GM19099 (cell line): ENCODE results near the gene DNMT3B.

ENCODE experiments used
- POLR2A ChIP-seq: IDR thresholded peaks from 3 replicates; pipeline ENCODE4 v1.6.1; 2011; ENCODE audit warnings: low read depth; ENCODE audit not compliant: insufficient read length; ENCODE audit errors: extremely low read depth

The DNMT3B gene

DNA sequence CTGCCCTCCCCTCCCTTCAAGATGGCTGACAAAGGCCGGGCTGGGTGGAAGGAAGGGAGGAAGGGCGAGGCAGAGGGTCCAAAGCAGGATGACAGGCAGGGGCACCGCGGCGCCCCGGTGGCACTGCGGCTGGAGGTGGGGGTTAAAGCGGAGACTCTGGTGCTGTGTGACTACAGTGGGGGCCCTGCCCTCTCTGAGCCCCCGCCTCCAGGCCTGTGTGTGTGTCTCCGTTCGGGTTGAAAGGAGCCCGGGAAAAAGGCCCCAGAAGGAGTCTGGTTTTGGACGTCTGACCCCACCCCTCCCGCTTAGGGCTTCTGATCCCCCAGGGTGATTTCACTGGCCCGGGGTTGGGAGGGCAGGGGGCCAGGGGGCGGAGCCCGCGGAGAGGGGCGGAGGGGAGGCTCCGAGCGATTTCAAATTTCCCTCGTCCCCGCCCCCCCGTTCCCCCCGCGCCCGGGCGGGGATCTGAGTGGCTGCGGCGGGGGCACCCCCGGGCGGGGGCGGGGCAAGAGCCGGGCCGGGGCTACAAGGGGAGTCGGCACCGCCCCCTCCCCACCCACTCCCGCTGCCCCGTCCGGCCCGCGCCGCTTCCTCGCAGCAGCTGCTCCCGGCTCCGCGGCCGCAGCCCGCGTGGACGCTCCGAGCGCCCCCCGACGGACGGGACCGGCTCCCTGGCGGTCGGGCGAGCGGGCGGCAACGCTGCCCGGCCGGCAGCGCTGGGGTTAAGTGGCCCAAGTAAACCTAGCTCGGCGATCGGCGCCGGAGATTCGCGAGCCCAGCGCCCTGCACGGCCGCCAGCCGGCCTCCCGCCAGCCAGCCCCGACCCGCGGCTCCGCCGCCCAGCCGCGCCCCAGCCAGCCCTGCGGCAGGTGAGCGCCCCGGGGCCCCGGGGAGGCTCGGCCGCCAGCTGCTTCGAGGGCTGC, at the start of gene DNMT3B:
Gene DNMT3B, plus strand, starts transcription at position 555 of the 923 bp plus-strand sequence. CDS start 17,939 bp downstream, outside the sequence.
- TF ChIP-seq POLR2A: peak; percentile 42

GRCh38 chr20:32718749-32719348, 43.3 kb upstream of the DNMT3B start:
- TF ChIP-seq POLR2A: no peak

DNA sequence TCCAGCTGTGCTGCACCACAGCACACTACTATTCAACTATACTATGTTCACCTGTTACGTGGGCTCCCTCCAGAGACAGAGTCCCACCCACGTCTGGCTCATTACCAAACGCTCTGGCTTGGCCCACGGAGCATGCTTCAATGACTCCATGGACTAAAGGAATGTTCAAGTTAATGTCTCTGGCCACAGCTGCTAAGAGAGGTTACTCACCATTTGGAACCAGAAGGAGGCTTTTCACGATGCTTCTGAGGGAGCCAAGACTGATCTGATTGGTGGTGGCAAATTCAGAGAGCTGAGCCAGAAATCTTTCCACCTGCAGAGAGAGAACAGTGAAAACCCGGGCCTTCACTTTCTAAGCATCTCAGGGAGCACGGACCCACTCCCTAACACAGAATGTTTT, 34.5 kb upstream of the DNMT3B start:
- no peak for TF ChIP-seq POLR2A

DNA sequence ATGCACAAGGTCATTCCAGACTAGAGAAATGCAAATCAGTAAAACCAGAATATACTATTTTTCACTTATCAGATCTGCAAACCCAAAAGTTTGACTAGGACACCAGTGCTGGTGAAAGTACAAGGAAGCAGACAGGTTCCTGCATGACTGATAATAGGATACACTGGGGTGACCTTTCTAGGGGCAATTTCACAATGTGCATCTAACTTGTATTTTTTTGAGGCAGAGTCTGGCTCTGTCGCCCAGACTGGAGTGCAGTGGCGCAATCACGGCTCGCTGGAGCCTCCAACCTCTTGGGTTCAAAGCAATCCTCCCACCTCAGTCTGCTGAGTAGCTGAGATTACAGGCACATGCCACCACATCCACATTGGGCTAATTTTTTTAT, 30.3 kb upstream of the DNMT3B start:
- no peak for TF ChIP-seq POLR2A

DNA sequence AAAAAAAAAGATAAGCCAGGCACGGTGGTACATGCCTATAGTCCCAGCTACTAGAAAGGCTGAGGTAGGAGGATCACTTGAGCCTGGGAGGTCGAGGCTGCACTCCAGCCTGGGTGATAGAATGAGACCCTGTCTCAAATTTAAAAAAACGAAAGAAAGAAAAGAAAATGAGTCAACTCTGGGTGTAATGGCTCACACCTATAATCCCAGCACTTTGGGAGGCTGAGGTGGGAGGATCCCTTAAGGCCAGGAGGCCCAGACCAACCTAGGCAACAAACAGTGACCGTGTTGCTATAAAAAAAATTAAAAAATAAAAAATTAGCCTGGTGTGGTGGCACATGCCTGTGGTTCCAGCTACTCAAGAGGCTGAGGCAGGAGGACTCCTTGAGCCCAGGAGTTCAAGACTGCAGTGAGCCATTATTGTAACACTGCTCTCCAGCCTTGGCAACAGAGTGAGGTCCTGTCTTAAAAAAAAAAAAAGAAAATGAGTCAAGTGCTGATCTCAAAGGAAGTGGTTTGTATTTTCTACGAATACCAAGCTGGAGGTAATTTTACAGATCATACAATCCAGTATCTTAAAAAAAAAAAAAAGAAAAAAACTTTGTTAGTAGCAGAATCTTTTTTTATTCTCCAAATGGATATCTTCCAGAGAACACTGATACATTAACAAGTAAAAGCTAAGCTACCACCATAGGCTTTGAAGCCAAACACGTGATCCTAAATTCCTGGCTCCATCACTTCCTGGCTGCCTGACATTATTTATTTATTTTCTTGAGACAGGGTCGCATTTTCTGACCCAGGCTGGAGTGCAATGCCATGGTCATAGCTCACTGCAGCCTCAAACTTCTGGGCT, 24.6 kb upstream of the DNMT3B start:
- TF ChIP-seq POLR2A: no peak

DNA sequence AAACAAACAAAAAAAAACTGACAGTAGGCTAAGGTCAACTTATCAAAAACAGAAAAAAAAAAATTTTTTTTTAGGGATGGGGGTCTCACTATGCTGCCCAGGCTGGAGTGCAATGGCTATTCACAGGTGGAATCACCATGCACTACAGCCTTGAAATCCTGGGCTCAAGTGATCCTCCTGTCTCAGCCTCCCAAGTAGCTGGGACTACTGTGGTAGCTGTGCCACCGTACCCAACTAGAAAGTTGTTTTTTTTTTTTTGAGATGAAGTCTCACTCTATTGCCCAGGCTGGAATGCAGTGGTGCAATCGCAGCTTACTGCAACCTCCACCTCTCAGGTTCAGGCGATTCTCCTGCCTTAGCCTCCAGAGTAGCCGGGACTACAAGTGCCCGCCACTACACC, 21.0 kb upstream of the DNMT3B start:
- no peak for TF ChIP-seq POLR2A

GRCh38 chr20:32742322-32743236, 19.6 kb upstream of the DNMT3B start:
- no peak for TF ChIP-seq POLR2A

DNA sequence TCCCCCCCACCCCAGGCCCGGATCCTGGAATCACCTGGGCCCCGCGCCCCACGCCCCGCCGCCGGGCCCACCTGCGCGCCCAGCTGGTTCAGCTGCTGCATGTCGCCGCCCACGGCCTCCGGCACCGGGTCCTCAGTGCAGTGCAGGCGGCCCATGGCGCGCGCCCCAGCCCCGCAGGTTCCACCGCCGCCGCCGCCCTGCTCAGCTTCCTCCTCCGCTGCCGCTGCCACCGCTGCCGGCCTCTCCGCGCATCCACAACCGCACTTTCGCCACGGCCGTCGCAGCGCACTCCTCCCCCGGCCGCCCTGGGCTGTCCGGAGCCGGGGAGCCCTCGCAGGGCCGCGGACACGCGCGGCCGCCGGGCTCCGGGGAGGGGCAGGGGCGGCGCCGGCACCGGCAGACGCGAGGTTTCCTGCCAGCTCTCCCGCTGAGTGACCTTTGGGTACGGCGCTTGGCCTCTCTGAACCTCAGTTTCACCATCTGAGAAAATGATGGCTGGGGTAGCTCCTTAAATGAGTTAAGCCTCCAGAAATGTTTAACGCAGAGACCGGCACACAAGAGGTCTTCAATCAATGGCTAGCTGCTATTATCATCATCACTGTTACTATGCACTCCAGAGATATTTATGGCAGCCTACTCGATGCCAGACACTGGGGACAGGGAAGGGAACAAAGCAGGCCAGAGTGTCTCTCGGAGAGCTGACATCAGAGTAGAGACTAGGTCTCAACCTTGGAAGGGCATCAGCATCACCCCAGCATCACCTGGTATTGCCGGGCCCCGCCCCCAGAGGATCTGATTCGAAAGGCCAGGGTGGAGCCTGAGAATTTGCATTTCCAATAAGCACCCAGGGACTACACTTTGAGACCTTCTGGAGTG, 18.7 kb upstream of the DNMT3B start, which contains the start of gene COMMD7:
Gene COMMD7, minus strand, starts transcription at position 231 of the 876 bp plus-strand sequence. Its CDS starts 76 bp downstream, at position 155.
- TF ChIP-seq POLR2A: peak; percentile 46

DNA sequence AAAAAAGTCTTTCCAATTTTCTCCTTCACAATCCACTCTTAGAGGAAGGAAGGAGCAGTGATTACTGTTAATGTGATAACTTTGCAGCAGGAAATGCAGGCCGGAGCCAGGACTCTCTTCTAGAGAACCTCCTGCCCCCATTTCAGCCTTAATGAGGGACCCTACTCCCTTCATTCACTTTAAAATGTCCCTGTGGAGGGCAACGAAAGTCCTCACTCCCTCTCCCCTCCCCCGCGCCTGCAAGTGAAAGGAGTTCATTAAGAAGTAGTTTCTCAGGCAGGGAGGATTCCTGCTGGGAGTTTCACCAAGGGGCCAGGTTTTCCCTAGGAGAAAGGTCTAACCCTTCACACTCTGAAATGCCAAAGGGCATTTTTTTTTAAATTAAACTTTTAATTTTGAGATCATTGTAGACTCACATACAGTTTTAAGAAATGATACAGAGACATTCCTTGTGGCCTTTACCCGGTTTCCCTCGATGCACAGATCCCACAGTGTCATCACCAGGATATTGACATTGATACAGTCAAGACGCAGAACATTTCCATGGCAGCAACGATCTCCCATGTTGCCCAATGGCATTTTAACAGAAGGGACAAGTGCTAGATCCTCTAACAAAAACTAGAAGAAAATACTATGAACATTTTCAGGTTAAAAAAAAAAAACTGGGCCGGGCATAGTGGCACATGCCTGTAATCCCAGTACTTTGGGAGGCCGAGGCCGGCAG, 12.1 kb upstream of the DNMT3B start:
- no peak for TF ChIP-seq POLR2A

DNA sequence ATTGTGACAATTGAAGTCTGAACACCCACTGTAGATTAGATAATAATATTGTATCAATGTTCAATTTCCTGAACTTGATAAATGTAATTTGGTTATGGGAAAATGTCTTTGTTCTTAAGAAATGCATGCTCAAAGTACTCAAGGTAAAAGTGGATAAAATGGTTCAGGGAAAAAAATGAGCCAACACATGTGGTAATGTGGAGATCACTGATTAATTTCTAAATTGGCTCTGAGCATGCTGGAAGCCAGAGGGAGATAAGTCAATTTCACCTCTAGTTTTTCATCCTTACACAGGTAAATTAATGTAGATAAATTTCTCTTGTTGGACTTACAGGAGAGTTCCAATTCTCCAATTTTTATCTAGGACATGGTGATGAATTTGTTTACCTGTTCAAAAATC, 10.9 kb upstream of the DNMT3B start:
- no peak for TF ChIP-seq POLR2A

GRCh38 chr20:32751702-32752457, 10.3 kb upstream of the DNMT3B start:
- no peak for TF ChIP-seq POLR2A

- no peak for TF ChIP-seq POLR2A
Measured at GRCh38 chr20:32752458-32753250, 9.5 kb upstream of the DNMT3B start.

DNA sequence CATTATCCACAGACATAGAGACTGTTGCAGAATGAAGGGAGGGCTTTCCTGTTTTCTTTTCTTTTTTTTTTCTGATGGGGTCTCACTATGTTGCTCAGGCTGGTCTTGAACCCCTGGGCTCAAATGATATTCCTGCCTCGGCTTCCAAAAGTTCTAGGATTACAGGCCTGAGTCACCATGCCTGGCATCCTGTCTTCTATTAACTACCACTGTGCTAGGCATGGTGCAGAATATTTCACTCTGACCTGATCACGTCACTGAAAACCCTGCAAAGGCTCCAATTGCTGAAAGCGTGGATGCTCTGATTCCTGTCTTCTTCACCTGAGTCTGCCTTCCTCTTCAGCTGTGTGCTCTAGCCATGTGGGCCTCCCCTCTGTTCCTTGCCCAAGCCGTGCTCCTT, 8.5 kb upstream of the DNMT3B start:
- TF ChIP-seq POLR2A: no peak
